ENCODE results near the gene HABP4.

The HABP4 gene

DNA sequence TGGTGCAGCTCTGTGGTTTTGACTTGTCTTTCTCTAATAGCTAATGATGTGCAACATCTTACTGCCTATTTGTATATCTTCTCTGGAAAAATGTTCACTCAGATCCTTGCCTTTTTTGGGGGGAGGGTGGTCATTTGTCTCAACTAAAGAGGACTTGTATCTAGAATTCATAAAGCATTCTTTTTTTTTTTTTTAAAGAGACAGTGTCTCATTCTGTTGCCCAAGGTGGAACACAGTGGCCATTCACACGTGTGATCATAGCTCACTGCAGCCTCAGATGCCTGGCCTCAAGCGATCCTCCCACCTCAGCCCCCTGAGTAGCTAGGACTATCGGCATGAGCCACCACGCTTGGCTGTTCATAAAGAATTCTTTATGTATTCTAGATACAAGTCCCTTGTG is 33.2 kb downstream of the HABP4 start:
- TF ChIP-seq, protein P1, sequence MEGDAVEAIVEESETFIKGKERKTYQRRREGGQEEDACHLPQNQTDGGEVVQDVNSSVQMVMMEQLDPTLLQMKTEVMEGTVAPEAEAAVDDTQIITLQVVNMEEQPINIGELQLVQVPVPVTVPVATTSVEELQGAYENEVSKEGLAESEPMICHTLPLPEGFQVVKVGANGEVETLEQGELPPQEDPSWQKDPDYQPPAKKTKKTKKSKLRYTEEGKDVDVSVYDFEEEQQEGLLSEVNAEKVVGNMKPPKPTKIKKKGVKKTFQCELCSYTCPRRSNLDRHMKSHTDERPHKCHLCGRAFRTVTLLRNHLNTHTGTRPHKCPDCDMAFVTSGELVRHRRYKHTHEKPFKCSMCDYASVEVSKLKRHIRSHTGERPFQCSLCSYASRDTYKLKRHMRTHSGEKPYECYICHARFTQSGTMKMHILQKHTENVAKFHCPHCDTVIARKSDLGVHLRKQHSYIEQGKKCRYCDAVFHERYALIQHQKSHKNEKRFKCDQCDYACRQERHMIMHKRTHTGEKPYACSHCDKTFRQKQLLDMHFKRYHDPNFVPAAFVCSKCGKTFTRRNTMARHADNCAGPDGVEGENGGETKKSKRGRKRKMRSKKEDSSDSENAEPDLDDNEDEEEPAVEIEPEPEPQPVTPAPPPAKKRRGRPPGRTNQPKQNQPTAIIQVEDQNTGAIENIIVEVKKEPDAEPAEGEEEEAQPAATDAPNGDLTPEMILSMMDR (IDR thresholded peaks at IDR 0.05; ENCODE audit: low read depth, low read length, missing control alignments): no peak
- DNase-seq (ENCODE audit: low read depth): no peak
- H3K4me3 ChIP-seq (ENCODE audit: low read depth, low read length): no peak overlapping the region

DNA sequence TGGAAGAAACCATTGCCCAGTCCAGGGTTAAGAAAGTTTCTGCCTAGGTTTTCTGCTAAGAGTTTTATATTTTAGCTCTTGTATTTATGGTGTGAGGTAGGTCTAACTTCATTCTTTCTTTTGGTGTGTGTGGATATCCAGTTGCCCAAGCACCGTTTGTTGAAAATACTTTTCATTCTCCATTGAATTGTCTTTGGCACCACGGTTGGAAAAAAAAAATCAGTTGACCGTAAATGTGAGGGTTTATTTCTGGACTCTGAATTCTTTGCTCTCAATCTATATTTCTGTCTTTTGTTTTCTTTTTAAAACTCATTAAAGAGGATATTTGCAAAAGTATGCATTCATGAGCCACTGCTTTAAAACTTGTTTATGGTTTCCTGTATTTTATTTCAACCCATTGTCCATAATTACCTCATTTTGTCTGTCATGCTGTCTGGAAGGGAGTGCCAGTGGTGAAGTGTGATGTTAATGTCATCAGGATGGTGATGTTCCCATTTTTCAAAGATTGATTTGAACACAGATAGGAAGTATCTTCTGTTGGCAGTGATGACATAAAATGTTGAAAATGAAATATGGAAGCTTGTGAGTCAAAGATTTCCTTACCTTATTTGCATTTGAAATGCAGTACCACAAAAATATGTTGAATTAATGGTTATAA is 33.9 kb downstream of the HABP4 start:
- TF ChIP-seq, protein P1 (IDR thresholded peaks at IDR 0.05; ENCODE audit: low read depth, low read length, missing control alignments): no peak
- DNase-seq (ENCODE audit: low read depth): no peak
- no peak overlapping the region for H3K4me3 ChIP-seq (ENCODE audit: low read depth, low read length)

DNA sequence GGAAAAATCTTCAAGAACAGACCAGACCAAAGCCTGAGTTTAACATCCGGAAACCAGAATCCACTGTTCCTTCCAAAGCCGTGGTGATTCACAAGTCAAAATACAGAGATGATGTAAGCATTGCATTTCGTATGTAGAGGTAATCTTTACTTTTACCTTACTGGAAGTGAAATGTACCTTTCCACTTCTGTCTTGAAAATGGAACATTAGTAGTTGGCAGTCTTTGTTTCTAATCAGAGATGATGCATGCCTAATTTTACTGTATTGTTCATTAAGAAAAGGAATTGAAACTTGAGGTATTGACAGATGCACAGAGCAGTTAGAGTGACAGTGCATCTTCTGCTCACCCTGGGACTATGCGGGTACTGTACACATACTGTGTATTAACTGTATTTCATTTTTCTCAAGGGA is 34.6 kb downstream of the HABP4 start:
- TF ChIP-seq, protein P1 (IDR thresholded peaks at IDR 0.05; ENCODE audit: low read depth, low read length, missing control alignments): no peak
- peak; percentile 52 for DNase-seq (ENCODE audit: low read depth)
- no peak overlapping the region for H3K4me3 ChIP-seq (ENCODE audit: low read depth, low read length)

DNA sequence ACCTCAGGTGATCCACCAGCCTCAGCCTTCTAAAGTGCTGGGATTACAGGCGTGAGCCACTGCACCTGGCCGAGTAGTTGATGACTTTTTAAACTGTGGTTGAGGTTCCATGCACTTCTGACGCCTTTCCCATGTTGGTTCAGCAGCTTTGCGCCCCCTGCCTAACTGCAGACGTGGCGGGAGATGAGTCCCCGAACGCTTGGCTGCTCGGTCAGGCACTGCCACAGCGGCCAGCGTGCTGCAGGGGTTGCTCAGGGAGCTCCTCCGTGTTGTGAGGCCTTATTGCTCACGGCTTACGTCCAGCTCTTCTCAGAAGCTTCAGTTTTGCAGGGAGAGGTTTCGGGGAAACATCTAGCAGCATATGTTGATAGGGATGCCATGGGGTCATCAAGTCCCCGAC is 35.3 kb downstream of the HABP4 start:
- TF ChIP-seq, protein P1 (IDR thresholded peaks at IDR 0.05; ENCODE audit: low read depth, low read length, missing control alignments): no peak
- no peak for DNase-seq (ENCODE audit: low read depth)
- H3K4me3 ChIP-seq (ENCODE audit: low read depth, low read length): no peak overlapping the region

DNA sequence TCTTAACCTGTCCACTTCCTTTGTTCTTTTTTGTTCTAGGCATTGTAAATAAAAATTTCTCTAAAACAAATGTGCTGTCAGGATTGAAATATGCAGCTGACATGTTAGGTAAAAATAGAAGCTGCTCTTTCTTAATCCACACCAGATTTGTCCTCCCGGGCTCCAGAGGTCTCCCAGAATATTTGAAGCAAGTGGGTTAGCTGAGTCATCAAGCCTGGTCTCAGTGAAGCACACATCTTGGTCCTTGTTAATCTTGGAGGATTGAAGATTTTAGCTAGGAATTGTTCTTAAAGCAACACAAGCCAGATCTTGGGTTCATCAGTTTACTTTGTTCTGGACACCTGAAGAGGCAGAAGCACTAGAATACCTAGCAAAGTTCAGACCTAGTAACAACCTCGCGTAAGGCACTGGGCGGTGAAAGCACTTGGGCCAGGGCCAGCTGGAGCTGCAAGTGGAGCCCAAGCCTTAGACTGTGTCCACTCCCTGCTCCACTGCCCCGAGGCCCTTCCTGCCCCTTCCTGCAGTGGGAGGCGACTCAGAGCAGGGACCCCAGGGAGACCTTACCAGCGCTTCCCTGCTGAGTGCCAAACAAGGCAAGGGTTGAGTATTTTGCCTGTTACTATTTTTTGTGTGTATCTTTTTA is 36.5 kb downstream of the HABP4 start:
- TF ChIP-seq, protein P1 (IDR thresholded peaks at IDR 0.05; ENCODE audit: low read depth, low read length, missing control alignments): no peak
- DNase-seq (ENCODE audit: low read depth): no peak
- no peak overlapping the region for H3K4me3 ChIP-seq (ENCODE audit: low read depth, low read length)

DNA sequence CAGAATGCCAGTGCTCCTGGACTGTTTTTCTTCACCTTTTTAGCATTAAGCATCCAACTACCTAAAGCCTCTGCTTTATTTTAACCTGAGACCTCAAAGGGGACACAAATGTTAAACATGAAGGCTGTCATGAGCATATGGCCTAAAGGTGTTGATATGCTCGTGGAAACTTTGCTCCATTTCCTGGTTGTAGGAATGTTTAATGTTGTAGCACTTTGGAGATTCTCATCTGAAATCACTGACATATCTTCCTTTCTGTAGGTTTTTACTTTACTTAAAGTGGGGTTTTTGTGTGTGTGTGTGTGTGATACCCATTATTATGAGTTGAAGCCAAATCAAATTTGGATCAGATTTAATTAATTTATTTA is 37.0 kb downstream of the HABP4 start:
- TF ChIP-seq, protein P1 (IDR thresholded peaks at IDR 0.05; ENCODE audit: low read depth, low read length, missing control alignments): no peak
- no peak for DNase-seq (ENCODE audit: low read depth)
- H3K4me3 ChIP-seq (ENCODE audit: low read depth, low read length): no peak overlapping the region

DNA sequence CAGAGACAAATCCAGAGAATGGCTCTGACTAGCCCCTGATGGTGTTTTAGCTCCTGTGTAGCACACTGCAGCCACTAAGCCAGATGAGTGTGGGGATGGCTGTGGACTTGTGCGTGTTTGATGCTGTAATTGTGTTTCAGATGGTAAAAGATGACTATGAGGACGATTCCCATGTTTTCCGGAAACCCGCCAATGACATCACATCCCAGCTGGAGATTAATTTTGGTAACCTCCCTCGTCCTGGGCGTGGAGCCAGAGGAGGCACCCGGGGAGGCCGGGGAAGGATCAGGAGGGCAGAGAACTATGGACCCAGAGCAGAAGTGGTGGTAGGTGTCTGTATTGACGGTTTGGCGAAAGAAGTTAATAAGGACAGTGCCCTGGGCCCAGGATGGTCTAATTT is 38.0 kb downstream of the HABP4 start:
- TF ChIP-seq, protein P1 (IDR thresholded peaks at IDR 0.05; ENCODE audit: low read depth, low read length, missing control alignments): no peak
- DNase-seq (ENCODE audit: low read depth): no peak
- H3K4me3 ChIP-seq (ENCODE audit: low read depth, low read length): no peak overlapping the region

All from GM12864 (cell line).